GM12878 (cell line): ENCODE results near the gene PIPOX.

Experiments used
- CHD2 ChIP-seq: IDR thresholded peaks from 2 replicates; pipeline ENCODE4 v1.6.1; 2011; ENCODE audit warnings: low read depth, low read length, improper control_type of control experiment, borderline replicate concordance
- CTCF ChIP-seq, 3 experiments: IDR thresholded peaks in 2 of 3; conservative IDR thresholded peaks in 1 of 3; 2 replicates each; pipeline ENCODE4 v1.5.1; 2011; ENCODE audit warnings: low read depth in 3 of 3, low read length in 3 of 3, mild to moderate bottlenecking in 3 of 3, control low read depth in 2 of 3, moderate library complexity in 2 of 3, inconsistent platforms in 1 of 3, mixed read lengths in 1 of 3; ENCODE audit not compliant: control insufficient read depth in 2 of 3, insufficient read depth in 1 of 3; ENCODE audit errors: extremely low read depth in 1 of 3
- DPF2 ChIP-seq: fragments of 450-650 bp; IDR thresholded peaks from 2 replicates; pipeline ENCODE4 v1.6.1; 2017; ENCODE audit warnings: mild to moderate bottlenecking
- EP300 ChIP-seq, 2 experiments: fragments of 150-350 bp in 1 of 2; IDR thresholded peaks; 2 replicates each; pipeline ENCODE4 v1.6.1; 2011 to 2012; ENCODE audit warnings: low read depth in 2 of 2, low read length in 2 of 2, borderline replicate concordance in 1 of 2, improper control_type of control experiment in 1 of 2, inconsistent platforms in 1 of 2; ENCODE audit not compliant: control insufficient read depth in 1 of 2
- MAX ChIP-seq: IDR thresholded peaks from 2 replicates; pipeline ENCODE4 v1.6.1; 2012; ENCODE audit warnings: low read depth, low read length, improper control_type of control experiment
- MEF2A ChIP-seq: IDR thresholded peaks from 2 replicates; pipeline ENCODE4 v1.6.1; 2011; ENCODE audit warnings: low read depth, mild to moderate bottlenecking, low read length, moderate library complexity; ENCODE audit not compliant: insufficient read depth
- MXI1 ChIP-seq: fragments of 150-350 bp; IDR thresholded peaks from 2 replicates; pipeline ENCODE4 v1.6.1; 2011; ENCODE audit warnings: low read depth, mild to moderate bottlenecking, inconsistent platforms, low read length, improper control_type of control experiment
- PKNOX1 ChIP-seq: fragments of 450-650 bp; IDR thresholded peaks from 2 replicates; pipeline ENCODE4 v1.6.1; 2016; ENCODE audit warnings: mild to moderate bottlenecking
- POLR2A ChIP-seq: IDR thresholded peaks from 2 replicates; pipeline ENCODE4 v1.6.1; 2011; ENCODE audit warnings: low read depth, mild to moderate bottlenecking, low read length
- POLR2AphosphoS5 ChIP-seq: IDR thresholded peaks from 2 replicates; pipeline ENCODE4 v1.6.1; 2011; ENCODE audit warnings: mild to moderate bottlenecking, low read length, inconsistent platforms
- RAD21 ChIP-seq: IDR thresholded peaks from 2 replicates; pipeline ENCODE4 v1.6.1; 2011; ENCODE audit warnings: mild to moderate bottlenecking, low read depth, low read length, moderate library complexity; ENCODE audit not compliant: insufficient read depth
- SIN3A ChIP-seq: IDR thresholded peaks from 2 replicates; pipeline ENCODE4 v1.6.1; 2012; ENCODE audit warnings: low read depth, low read length, improper control_type of control experiment
- SKIL ChIP-seq: fragments of 450-650 bp; IDR thresholded peaks from 2 replicates; pipeline ENCODE4 v1.6.1; 2017; ENCODE audit warnings: mild to moderate bottlenecking, low read depth, inconsistent platforms; ENCODE audit not compliant: poor library complexity, severe bottlenecking
- ZNF274 ChIP-seq: IDR thresholded peaks from one replicate; pipeline ENCODE4 v1.8.0; 2011; ENCODE audit not compliant: insufficient read length, insufficient read depth

DNA sequence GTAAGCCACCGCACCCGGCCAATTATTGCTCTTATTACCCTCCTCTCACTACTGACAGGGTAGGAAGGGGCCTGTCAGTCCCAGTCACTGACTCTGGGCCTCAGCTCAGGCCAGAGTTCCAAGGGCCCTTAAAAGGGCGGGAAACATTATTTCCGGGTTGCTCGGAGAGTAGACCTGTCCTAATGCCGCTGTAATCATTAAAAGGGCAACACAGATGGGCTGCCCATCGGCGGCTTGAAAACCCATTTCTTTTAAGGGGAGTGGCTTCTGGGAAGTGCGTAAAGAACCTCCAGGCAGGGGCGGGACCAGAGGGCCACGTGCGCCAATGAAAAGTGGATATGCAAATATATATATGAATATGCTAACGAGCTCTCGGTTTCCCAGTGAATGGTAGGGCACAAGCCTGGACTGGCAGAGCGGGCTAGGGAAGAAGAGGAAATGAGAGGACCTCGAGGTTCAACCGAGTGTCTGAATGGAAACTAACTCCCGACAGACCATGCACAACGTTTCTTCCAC is 26.6 kb downstream of the PIPOX start:
- no peak for TF ChIP-seq POLR2AphosphoS5
- TF ChIP-seq MEF2A = no peak
- no peak for TF ChIP-seq EP300 (IDR thresholded peaks at IDR 0.05; ENCODE audit: borderline replicate concordance in 1 of 2, control insufficient read depth in 1 of 2, low read depth in 2 of 2, low read length in 2 of 2)
- no peak for TF ChIP-seq CTCF (IDR thresholded peaks at IDR 0.05 in 2 of 3, conservative IDR thresholded peaks at IDR 0.05 in 1 of 3; ENCODE audit: control insufficient read depth in 2 of 3, extremely low read depth in 1 of 3, insufficient read depth in 1 of 3, low read depth in 3 of 3, low read length in 3 of 3)
- TF ChIP-seq RAD21 = no peak
- no peak for TF ChIP-seq MAX
- no peak for TF ChIP-seq PKNOX1
- no peak for TF ChIP-seq CHD2
- no peak for TF ChIP-seq POLR2A
- no peak for TF ChIP-seq SKIL
- TF ChIP-seq DPF2 = no peak
- no peak for TF ChIP-seq MXI1
- no peak for TF ChIP-seq SIN3A
- TF ChIP-seq ZNF274 = no peak
